Epithelial cell of proximal tubule (primary cell): ENCODE measurements around the gene TM2D1. TPM values are rescaled to one million over a fixed set of nuclear protein-coding genes. Genes with fewer than 3 reads are reported as not detected.
"Not testable (repeated sequence)": the region's sequence is repeated elsewhere in the genome, so short reads cannot be mapped to it uniquely, and the experiment has no call there.

Experiments
- DNase-seq: peaks from one replicate; pipeline ENCODE4 v3.0.0-alpha.2; 2011; ENCODE audit warnings: low read depth
- H3K4me3 ChIP-seq: 2 replicates; pipeline ENCODE4 v1.5.1; 2011; ENCODE audit warnings: low read depth, mild to moderate bottlenecking, low read length
- total RNA-seq: library from RNA; depleted of rRNA; stranded (reverse); fragments of >200 nt; gene quantifications from 2 replicates; pipeline ENCODE4 v1.2.3, GENCODE V29; 2015
- TF ChIP-seq, protein P1 (sequence below): conservative IDR thresholded peaks from 2 replicates; pipeline ENCODE4 v1.5.1; 2012; ENCODE audit warnings: low read depth, mild to moderate bottlenecking, low read length

The TM2D1 gene
- total RNA-seq, 1 donor from 2014 or later, result 59.5 TPM

DNA sequence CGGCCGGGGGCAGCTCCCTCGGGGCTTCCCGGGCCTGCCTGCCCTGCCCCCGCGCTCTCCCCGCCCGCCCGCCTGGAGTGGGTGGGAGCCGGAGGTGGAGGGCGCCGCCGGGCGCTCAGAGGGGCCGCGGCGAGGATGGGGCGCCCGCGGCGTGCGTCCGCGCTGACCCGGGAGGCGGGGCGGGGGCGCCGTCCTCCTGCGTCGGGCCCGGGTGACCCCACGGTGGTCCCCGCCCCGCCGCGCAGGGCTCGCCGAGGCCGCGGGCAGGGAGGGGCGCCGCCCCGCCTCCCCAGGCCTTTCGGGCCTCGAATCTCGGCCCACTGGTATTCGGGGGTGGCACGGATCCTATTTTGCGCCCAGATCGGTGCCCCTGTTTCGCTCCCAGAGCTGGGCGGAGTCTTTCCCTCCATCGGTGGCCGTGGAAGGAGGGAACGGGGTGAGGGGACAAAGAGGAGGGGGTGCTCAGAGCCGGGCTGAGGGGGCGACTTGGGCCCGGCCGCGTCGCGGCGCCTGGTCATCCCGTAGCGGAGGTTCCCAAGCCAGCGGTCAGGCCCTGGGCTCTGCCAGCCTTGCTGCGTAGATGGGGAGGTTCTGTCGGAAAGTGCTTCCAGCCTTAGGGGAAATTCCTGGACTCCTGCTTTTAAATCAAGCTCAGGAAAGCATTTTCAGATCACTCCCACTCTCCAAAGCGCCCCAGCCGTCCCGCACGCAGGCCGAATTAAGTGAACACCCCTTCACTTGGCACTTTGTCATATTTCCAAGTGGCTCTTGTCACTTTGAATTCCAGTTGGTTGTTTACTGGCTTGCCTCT is 17.9 kb upstream of the TM2D1 start:
- TF ChIP-seq, protein P1, sequence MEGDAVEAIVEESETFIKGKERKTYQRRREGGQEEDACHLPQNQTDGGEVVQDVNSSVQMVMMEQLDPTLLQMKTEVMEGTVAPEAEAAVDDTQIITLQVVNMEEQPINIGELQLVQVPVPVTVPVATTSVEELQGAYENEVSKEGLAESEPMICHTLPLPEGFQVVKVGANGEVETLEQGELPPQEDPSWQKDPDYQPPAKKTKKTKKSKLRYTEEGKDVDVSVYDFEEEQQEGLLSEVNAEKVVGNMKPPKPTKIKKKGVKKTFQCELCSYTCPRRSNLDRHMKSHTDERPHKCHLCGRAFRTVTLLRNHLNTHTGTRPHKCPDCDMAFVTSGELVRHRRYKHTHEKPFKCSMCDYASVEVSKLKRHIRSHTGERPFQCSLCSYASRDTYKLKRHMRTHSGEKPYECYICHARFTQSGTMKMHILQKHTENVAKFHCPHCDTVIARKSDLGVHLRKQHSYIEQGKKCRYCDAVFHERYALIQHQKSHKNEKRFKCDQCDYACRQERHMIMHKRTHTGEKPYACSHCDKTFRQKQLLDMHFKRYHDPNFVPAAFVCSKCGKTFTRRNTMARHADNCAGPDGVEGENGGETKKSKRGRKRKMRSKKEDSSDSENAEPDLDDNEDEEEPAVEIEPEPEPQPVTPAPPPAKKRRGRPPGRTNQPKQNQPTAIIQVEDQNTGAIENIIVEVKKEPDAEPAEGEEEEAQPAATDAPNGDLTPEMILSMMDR, result no peak
- no peak for DNase-seq
- H3K4me3 ChIP-seq, result peak overlapping the region; percentile 87

DNA sequence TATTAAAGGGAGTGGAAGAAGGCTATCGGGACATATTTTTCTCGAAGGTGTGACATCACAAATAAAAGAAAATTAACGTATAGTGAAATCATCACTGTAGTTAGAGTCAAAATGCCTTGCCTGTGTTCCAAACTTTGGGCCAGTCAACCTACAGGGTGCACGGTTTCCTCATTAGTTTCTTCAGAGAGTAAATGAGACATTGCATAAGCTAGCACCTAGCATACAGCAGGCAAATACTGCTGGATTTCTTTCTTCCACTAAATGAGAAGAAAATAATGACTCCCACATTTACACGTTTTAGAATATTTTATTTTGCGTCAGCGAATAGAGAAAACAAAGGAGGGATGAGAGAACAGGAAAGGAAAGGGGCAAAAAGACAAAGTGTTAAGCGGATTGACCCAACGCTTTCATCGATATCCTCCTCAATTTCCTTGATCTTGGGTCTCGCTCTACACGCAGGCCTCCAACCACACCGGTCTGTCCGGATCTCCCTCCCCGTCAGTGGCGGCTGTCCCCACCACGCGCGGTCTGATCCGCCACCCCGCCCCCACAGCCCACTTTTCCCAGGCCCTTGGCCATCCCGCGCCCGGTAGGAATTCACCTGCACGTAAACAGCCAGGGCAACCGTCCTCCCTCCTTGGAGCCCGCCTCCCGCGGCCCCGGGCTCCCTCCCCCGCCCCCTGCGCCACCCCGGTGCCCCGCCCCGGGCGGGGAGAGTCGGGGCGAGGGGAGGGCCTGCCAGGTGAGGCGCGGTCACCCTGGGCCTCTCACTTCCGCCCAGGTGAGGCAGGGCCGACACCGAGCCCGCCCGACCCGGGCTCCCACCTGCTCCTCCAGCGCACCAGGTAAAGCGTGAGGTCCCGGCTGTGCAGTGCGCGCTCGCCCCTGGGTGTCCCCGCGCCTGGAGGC is 17.0 kb upstream of the TM2D1 start, which contains the start of gene PATJ:
PATJ (plus strand) TSS at position 770 of the 909 bp plus-strand sequence. CDS start 20,413 bp downstream, outside the sequence.
- no peak for DNase-seq
- H3K4me3 ChIP-seq, result peak within 1 kb of the TSS; percentile 87
- TF ChIP-seq, protein P1, result no peak

DNA sequence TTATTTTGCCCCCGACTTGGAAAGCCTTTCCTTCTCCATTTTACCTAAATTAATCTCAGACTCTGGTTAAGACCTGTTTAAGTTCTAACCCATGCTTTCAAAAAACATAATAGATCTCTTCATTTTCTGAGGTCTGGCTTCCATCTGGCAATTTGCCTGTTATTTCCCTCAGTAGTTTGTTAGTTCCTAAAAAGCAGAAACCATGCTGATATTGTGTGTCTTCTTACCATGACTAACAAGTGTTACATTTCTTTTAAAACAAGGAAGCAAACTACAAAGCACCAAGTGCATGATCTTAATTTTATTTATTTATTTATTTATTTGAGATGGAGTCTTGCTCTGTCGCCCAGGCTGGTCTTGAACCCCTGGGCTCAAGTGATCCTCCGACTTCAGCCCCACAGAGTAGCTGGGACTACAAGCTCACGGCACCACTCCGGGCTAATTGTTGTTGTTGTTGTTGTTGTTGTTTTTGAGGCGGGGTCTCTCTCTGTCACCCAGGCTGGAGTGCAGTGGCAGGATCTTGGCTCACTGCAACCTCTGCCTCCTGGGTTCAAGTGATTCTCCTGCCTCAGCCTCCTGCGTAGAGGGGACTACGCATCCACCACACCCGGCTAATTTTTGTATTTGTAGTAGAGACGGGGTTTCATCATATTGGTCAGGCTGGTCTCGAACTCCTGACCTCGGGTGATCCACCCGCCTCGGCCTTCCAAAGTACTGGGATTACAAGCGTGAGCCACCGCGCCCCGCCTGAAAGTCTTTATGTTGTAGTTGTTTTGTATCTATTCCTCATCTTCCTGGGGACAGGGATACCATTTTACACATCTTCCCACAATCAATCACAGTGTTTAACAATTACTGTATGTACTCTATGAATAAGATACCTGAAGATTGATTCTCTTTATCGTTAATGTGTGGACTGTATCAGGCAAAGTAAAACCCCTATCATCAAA is 16.1 kb upstream of the TM2D1 start:
- peak overlapping the region; percentile 87 for H3K4me3 ChIP-seq

DNA sequence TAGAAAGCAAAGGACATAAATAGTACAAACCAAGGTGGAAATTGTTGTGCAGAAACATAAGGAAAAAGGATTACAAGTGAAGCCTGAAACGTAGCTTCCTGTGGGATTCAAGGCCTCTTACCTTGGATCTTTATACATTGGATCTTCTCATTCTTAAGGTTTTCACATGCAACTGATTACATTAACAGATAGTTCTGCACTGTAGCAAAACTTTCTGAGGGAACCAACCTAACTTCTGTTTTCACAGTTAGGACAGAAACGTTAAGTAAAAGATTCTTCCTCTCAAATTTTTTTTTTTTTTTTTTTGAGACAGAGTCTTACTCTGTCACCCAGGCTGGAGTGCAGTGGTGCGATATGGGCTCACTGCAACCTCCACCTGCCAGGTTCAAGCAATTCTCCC is 7.8 kb upstream of the TM2D1 start:
- no peak overlapping the region for H3K4me3 ChIP-seq
- DNase-seq, result no peak
- TF ChIP-seq, protein P1, result no peak

More for the DNA sequence above, 16.1 kb upstream of the TM2D1 start:
- TF ChIP-seq, protein P1, result no peak
- DNase-seq, result no peak

DNA sequence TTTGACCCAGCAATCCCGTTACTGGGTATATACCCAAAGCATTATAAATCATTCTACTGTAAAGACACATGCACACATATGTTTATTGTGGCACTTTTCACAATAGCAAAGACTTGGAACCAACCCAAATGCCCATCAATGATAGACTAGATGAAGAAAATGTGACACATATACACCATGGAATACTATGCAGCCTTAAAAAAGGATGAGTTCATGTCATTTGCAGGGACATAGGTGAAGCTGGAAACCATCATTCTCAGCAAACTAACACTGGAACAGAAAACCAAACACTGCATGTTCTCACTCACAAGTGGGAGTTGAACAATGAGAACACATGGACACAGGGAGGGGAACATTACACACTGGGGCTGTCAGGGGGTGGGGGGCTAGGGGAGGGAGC is 5.7 kb upstream of the TM2D1 start:
- not testable (repeated sequence) for DNase-seq, H3K4me3 ChIP-seq

DNA sequence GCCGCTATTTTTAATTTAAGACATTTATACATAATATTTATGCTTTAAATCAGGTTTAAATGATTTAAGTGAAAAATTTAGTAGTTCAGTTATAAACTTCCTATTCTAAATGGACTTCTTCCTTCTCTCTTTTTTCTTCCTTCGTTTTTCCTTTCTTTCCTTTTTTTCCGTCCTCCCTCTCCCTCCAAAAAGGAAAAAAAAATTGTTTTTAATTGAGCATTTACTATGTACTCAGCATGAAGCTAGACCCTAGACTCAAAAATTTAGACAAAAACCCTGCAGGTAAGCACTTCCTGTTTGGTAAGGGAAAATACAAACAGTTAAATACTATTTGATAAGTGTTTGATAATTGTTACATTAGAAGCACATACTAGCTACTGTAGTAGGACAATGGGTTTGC is 2.6 kb upstream of the TM2D1 start:
- no peak for DNase-seq
- no peak overlapping the region for H3K4me3 ChIP-seq
- TF ChIP-seq, protein P1, result no peak
